ENCODE data around the gene MAMSTR.
A peak's percentile ranks its signal among the peaks of the same experiment; 100 is the strongest.
"Not testable (repeated sequence)": the region's sequence is repeated elsewhere in the genome, so short reads cannot be mapped to it uniquely, and the experiment has no call there.

MAMSTR gene

DNA sequence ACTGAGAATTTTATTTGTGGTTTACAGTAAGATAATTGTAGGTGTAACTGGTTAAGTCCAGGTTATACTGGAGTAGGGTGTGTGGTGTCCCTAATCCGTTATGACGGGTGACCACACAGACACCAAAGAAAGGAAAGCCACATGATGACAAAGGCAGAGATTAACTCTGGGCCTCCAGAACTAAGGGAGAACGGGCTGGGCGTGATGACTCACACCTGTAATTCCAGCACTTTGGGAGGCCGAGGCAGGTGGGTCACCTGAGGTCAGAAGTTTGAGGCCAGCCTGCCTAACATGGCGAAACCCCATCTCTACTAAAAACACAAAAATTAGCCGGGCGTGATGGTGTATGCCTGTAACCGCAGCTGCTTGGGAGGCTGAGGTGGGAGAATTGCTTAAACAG is 33.9 kb downstream of the MAMSTR start:
- DNase-seq: no peak

DNA sequence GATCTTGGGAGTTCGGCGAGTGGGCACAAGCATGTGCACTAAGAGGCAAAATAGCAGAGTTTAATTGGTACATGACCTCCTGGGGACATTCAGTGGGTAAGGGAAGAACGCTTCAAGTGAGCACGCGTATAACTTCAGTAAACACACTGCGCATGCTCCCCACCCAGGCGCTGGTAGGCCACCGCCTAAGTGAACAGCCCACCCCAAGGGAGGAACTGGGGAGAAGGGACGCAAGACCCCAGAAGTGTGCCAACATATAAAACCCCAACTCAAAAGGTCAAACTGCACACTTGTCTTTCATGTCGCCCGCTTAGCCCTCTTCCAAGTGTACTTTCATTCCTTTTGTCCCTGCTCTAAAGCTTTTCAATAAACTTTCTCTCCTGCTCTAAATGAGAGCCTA is 36.2 kb downstream of the MAMSTR start:
- peak; percentile 27 for DNase-seq

DNA sequence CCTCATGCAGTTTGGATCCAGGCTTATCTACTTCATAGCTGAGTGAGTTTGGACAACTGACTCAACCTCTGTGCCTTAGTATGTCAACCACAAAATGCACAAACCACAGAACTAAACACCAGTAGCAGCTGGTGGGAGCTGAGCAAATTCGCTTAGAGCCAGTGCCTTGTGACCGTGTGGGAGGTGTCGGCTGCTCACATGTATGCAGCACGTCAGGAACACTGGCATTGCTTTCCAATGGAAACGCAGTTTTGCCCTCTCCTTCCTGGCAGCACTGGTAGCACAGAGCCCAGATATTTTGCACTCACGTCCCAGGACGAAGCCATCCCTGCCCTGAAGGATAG is 38.4 kb downstream of the MAMSTR start:
- DNase-seq: no peak

DNA sequence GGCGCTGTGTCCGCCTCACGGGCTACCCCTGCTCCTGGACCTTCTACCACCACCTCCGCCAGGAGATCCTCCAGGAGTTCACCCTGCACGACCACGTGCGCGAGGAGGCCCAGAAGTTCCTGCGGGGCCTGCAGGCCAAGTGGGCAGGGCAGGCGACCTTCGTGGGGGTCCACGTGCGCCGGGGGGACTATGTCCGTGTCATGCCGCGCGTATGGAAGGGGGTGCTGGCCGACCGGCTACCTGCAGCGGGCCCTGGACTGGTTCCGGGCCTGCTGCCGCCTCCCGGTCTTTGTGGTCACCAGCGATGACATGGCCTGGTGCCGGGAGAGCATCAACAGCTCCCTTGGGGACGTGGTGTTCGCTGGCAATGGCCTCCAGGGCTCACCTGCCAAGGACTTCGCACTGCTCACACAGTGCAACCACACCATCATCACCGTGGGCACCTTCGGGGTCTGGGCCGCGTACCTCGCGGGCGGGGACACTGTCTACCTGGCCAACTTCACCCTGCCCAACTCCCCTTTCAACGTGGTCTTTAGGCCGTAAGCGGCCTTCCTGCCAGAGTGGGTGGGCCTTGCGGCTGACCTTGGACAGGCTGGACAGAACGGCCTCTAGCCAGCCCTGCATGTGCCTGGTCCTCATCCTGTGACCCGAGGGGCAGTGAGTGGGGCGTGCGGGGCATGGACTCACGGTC is 38.9 kb downstream of the MAMSTR start:
- no peak for DNase-seq

DNA sequence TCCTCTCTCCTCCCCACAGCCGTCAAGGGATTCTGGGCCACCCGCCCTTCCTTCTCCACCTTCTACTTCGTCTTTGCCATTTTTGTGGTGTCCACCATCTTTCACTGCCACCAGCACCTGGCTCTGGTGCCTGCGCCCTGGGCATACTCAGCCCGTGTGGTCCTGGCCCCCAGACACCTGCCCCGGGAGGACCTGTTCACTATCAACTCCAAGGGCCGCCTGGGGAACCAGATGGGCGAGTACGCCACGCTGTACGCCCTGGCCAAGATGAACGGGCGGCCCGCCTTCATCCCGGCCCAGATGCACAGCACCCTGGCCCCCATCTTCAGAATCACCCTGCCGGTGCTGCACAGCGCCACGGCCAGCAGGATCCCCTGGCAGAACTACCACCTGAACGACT is 39.5 kb downstream of the MAMSTR start:
- not testable (repeated sequence) for DNase-seq

DNA sequence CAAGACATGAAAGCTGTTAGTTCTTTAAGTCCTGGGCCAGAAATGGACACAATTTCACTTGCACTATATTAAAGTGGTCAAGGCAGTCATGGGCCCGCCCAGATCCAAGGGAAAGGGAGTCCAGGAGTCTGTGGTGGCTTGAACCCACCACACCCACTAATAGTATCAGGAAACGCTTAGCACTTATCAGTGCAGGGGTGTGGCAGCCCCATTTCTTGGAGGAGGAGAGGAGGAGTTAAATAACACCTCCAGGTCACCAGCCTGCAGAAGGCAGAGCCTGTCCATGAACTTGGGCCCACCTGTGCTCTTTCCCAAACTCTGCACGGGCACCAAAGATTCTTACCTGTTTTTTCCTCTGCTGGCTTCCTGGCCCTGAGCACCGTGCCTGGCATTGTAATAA is 41.3 kb downstream of the MAMSTR start:
- no peak for DNase-seq

DNA sequence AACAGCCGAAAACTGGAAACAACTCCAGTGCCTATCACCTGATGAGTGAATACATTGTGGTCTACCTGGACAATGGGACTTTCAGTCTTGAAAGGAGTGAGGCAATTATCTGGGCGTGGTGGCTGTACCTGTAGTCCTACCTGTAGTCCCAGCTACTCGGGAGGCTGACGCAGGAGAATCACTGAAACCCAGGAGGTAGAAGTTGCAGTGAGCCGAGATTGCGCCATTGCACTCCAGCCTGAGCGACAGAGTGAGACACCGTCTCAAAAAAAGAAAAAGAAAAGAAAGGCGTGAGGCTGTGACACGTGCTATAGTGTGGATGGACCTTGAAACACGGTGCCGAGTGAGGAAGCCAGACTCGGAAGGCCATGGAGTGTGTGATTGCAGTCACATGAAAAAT is 42.6 kb downstream of the MAMSTR start:
- DNase-seq: no peak

DNA sequence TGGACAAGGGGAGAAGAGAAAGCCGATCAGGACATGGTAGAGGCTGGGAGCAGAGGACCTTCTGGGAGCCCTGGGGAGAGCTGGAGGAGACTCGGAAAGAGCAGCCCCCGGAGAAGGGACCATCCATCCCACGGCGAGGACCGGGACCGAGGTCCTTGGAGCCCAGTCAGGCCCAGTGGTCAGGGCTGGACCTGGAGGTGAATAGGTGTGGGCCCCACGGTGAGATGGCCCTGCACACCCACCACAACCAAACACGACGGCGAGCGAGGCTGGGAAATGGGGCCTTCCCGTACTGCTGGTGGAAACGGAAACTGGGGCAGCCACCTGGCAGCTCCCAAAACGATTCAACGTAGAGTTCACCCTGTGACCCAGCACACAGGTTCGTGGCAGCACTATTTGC is 43.0 kb downstream of the MAMSTR start:
- no peak for DNase-seq

DNA sequence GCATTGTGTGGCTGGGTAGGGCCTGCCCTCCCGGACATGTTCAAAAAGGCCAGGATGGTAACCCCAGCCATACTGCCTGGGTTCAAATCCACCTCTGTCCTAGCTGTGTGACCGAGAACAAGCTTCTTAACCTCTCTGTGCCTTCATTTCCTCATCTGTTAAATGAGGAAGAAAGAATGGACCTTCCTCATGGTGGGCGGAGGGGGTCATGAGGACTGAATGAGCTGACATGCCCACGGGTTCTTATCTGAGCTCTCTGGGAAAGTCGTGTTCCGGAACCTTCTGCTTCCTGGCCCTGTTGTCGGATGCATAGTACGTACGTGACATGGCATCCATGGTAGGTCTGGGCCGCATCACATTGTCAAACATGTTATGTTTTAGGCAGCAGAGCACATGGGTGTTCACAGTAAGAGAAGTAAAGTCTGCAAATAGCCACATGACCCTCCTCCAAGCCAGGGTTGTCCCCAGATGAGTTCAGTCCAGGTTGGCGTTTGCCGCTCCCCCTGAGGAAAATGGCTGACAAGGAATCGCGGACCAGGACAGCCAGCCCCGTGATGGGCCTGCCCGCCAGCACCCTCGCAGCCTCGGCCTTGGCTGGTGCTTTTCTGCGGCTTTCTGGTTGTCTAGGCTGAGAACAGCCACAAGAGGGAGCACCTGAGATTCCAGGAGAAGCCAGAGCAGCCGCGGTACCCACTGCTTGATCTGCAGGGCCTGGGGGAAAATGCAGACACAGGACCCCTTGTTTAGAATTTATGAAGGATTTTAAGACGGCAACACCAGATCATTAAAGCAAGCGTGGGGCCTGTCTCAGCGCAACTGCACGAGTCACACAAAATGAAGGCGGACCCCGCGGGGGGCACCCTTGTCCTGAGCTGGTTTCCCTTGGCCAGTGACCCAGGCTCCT is 44.4 kb downstream of the MAMSTR start:
- DNase-seq: peak; percentile 85

DNA sequence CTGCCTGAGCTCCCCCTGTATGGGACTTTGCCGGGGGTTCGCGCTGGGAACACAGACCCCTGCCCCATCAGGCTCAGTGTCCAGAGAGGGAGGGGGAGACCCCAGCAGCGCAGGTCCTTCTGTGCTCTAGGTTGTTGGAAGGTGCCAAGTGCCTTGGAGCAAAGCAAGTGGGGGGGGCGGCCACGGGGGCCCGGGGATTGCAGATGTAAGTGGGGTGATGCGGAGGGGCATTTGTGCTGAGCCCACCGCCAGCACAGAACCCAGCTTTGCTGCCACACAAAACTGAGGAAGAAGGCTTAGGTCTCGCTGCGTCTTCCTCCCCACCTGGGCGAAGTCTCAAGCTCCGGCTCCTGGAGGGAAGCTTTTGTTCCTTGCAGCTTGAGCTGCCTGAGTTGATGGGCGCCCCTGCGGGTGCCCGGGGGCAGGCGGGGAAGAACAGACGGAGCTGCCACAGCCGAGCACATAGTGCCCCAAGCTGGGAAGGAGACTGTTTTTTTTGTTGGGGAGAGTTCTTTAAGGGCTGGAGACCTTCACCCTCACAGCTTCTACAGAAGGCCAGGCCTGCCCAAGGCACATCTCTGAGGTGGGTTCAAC is 45.2 kb downstream of the MAMSTR start:
- no peak for DNase-seq

DNA sequence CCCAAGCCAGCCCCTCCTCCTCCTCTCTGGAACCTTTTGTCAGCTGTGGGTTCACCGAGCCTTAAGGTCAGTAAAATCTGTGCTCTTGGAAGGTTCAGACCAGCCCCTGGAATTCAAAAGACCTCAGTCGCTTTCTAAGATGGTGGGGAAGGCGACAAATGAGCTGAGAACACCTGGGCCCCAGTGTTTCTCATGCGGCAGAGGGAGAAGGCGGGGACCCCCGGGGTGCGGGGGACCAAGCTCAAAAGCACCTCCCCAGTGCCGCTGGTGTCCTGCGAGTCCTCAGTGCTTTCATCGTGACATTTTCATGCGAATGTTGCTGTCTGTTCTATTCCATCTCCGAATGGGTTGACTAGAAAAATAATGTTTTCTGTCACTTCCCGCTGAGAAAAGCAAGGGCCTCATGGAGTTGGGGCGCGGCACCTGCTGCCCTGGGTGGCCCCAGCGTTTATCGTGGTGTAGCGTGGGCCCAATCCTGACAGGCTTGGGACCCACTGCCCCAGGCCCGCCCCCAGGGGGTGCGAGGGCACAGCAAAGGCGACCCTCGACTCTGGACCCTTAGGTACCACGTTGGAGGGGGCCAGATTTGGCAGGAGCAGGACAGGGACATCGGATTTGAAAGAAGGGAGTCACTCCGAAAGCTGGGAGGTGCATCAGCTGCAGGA is 46.0 kb downstream of the MAMSTR start:
- DNase-seq: no peak

DNA sequence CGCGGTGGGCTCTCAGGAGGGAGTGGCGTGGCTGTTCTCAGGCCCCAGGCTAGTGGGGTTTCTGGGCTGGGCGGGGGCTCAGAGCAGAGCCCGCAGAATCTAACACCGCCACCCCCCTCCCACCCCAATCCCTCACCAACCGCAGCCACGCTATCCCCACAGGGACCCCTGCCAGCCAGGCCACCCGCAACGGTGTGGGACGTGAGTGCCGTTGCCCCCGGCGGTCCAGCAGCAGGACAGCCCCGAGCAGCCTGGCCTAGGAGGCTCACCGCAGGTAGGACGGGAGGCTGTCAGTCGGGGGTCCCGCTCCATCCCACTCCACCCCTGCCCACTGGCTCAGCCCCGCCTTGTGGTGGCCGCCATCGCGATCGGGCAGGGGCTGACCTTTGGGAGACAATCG is 46.5 kb downstream of the MAMSTR start, which contains the start of gene NTN5:
TSS of gene NTN5 (minus strand) at position 24 of the 400 bp plus-strand sequence. CDS start 2,031 bp downstream, outside the sequence.
- DNase-seq: no peak

DNA sequence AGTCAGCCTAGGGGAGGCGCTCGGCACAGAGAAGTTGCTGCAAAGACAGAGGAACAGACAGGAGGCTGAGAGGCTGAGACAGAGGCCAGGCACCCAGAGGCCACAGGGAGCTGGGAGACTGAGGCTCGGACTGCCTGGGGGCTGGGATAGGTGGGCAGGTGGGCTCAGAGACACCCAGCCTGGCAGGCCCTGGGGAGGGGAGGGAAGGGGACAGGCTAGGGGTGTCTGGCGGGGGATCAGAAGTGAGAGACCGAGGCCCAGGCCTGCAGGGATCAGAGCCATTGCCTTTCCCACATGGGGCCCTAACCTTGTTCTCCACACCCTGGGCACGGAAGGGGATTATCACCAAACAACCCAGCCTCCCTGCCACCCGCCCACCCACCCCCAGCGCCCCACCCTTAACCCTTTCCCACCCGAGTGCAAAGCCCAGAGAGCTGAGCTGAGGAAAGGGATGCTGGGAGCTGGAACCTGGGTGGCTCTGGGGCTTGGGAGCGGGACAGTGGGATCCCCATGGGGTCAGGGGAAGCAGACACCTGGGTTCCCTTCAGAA is 48.0 kb downstream of the MAMSTR start:
- DNase-seq: no peak

DNA sequence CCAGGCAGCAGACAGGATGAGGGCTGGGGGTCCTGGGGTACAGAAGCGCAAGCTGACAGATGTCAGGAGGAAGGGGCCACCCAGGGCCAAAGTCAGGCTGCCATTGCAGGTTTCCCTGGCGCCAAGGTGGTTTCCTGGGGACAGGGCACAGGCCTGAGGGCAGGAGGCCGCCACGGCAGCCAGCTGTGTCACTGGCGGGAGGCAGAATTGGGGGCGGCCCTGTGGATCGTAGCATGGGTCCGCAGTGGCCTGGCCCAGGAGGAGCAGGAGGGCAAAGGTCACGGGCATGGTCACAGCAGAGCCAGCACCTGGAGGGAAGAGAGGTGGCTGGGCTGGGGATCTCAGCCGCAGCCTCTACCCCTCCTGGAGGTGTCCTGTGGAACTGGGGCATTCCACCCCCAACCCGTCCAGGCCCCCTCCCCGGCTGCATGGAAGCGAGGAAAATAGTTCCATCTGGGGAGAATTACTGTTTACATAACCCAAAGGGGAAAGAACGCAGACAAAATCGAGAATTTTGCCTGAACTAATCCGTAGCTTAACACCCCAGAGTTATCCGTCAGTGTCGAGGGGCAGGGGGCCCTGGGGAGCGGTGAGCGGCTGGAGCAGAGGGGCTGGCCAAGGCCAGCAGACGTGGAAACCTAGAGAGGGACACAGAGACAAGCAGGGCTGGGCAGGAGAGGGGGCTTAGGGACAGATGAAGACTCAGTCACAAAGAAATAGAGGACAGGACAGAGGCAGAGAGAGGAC is 48.7 kb downstream of the MAMSTR start:
- no peak for DNase-seq

DNA sequence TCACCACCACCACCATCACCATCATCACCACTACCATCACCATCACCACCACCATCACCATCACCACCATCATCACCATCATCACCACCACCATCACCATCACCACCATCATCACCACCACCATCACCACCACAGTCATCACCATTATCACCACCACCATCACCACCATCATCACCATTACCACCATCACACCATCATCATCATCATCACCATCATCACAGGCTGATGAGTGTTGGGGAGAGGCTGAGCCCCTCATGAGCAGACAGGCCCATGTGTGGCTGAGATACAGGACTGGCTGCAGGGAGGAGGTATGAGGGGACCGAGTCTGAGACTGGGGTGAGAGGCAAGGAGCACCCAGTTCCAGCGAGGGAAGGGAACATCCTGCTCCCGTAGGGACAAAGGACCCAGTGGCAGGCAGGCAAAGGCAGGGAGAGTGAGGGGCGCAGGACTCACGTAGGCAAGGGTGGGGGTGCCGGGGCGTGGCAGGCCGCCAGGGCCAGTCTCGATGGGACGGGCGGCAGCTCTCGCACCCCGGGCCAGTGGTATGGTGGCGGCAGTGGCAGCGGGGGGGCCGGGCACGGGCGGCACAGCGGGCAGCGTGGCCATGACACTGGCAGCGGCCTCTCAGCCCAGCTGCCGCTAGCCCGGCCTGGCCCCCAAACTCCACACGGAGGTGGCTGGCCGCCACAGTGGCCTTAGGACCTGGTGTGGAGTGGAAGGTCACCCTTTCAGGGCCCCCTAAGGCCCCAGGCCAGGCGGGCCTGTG is 49.4 kb downstream of the MAMSTR start:
- DNase-seq: no peak

DNA sequence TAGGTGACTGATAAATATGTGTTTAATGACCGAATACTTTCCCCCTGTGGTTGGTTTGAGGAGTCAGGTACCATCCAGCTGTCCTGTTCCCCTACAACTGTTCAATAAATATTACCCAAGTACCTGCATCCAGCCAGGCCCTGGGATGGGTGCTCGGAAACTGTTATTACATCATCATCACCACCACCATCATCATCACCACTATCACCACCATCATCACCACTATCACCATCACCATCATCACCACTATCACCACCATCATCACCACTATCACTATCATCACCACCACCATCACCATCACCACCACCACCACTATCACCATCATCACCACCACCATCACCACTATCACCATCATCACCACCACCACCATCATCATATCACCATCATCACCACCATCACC is 50.8 kb downstream of the MAMSTR start:
- DNase-seq: no peak

DNA sequence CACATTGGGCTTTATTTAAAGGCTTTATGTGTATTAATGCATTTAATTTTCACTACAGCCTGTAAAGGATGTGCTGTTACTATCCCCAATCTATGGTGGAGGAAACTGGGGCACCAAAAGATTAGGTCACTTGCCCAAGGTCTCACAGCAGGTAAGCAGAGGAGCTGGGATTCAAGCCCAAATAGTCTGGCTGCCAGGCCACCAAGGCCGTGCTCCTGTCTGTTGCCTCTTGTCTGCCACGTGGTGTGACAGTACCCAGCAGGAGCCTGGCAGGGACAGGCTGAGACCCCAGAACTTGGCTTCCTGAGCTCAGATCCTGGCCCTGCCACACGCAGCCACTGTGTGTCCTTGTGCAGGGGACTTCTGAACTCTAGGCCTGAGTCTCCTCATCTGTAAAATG is 51.2 kb downstream of the MAMSTR start:
- no peak for DNase-seq

DNA sequence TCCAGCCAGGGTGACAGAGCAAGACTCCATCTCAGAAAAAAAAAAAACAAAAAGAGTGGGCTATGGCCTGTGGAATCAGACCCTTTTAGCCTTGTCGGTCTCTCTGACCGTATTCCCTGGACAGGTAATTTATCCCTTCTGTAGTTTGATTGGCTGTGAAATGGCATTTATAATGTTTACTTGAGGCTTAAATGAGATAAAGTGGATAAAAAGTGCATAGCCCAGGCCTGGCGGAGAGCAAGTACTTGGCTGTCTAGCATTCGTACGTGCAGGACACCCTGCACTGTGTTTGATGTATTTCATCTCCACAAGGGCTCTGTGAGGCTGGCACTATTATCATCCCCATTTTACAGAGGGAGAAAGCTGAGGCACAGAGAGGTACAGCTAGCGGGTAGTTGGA is 53.7 kb downstream of the MAMSTR start:
- DNase-seq: no peak

DNA sequence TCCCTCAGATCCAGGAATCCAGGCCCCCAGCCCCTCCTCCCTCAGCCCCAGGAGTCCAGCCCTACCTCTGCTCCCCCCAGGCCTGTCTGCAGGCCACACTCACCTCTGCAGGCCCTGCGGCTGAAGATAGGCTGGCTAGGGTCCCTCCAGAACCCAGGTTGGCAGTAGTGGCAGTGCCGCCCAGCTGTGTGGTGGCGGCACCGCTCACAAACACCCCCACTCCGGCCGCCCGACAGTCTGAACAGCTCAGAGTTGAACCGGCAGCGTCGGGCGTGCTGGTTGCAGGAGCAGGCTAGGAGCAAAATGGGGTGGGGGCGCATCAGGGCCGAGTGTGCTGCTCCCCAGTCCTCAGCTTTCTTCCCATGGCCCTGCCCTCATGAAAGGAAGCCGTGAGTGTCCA is 55.0 kb downstream of the MAMSTR start:
- DNase-seq: no peak

DNA sequence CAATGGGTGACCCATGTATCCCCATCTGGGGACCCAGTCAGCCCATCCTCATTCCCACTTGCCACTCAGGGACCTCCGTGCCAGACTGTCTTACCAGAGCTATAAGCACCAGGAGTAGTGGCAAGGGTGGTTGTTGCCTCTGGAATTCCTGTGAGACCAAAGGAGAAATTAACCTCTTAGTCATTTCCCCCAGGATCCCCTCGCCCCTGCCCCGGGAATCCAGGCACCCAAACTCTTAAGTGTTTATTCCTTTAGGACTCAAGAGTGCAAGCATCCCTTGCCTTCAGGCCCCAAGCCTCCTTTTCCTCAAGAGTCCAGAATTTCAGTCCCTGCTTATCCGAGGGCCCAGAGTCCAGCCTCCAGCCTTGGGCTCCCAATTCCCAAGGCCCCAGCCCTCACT is 55.9 kb downstream of the MAMSTR start:
- DNase-seq: no peak

Measured in CD4-positive, alpha-beta T cell treated with Interleukin-10 for 1 hour (primary cell).